Activated CD8-positive, alpha-beta memory T cell treated with anti-CD3 and anti-CD28 coated beads for 36 hours (primary cell): Measurements from ENCODE around the gene KCNQ1. TPM values are rescaled to one million over a fixed set of nuclear protein-coding genes. Genes with fewer than 3 reads are reported as not detected.

Experiments used
- CTCF ChIA-PET: fragments of 350-600 bp; sonication (Branson Sonifier 250); formaldehyde crosslinking; loops from one replicate; lab custom pipeline; 2021; ENCODE audit warnings: antibody characterized with exemption; lab: Charles Lee
- POLR2A ChIA-PET: fragments of 350-600 bp; sonication (Branson Sonifier 250); formaldehyde crosslinking; loops from one replicate; lab custom pipeline; 2021; ENCODE audit warnings: antibody characterized with exemption; lab: Charles Lee
- total RNA-seq, 2 experiments: library from RNA; stranded (reverse); gene quantifications; one replicate each; pipeline ENCODE4 v1.2.3, GENCODE V29; 2021

Gene KCNQ1
- total RNA-seq, 2 experiments from 2014 or later, result 3.1 to 3.9 TPM

GRCh38 chr11:2582946-2583604, 138.3 kb downstream of the KCNQ1 start:
- ChIA-PET POLR2A (no interaction called here), CTCF (no interaction called here)

- CTCF ChIA-PET, result no interaction called here
- POLR2A ChIA-PET, result no interaction called here
These were observed 138.8 kb downstream of the KCNQ1 start for GRCh38 chr11:2583605-2583958.

GRCh38 chr11:2584434-2584811, 139.6 kb downstream of the KCNQ1 start:
- ChIA-PET CTCF (no interaction called here), POLR2A (no interaction called here)

- ChIA-PET POLR2A (no interaction called here), CTCF (no interaction called here)
These were observed 140.2 kb downstream of the KCNQ1 start for GRCh38 chr11:2584812-2585565.

DNA sequence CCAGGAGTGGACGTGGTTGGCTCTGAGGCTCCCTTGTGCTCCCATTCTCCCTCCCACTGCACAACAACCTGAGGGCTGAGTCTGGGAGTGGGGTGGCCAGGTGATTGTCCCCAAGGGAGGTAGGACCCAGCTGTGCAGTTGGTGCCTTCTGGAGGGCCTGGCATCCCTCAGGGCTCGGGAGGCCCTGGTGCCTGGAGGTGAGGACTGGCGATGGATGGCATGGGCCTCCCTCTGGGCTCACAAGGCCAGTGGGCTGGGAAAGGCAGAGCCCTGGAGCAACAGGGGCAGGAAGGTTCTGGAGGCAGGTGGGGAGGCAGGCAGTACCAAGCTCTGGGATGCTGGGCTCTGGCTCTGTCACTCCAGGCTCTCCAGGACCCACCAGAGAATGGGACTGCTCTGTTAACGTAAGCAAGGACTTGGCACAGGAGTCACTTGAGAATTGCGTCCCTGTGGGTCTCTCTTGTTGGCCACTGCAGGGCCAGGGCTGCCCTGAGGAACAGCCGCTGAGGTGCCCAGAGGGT, 140.8 kb downstream of the KCNQ1 start:
- POLR2A ChIA-PET, result no interaction called here
- CTCF ChIA-PET, result no interaction called here

DNA sequence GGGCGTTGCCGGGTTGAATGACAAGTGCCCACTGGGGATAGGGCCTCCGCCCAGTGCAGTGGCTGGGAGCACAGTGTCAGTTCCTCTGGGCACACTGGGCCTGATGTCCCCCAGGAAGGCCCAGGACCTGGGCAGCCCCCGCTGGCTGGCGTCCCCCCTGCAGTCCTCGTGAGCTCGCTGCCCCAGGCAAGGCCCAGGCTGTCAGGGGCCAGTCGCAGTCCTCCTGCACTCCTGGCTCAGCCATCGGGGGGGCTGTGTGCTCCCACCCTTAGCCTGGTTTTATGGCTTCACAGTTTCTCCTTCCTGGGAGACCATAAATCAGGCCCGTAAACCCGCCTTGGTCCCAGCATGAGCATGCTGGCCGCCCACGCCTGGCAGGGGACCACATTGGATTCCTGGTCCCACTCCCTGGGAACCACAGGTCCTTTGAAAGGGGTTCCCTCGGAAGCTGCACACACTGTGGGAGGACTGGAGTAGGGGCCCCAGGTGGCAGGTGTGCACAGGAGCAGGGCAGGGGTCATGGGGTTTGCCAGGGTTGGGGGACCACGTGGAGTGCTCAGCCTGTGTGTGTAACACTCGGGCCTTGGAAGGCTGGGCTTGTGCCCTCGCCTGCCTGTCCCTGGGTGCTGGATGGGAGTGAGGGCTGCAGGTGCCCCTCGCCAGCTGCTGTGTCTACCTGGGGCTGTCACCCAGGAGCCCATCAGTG, 141.4 kb downstream of the KCNQ1 start:
- ChIA-PET POLR2A (no interaction called here), CTCF (no interaction called here)

DNA sequence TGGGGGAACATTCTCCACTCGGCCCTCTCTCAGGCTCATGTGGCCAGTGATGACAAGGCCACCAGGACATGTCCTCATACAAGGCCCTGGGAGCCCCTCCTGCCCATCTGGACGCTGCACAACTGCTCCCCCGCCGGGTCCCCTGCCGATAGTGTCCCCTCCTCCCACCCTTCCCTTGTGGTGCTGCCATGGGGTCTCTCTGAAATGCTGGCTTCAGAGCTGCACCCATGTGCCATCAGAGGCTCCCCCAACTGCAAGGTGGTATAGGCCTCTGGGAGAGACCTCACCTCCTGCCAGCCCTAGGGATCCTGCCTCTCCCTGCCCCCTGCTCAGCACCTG, 142.0 kb downstream of the KCNQ1 start:
- CTCF ChIA-PET, result no interaction called here

GRCh38 chr11:2587132-2587930, 142.5 kb downstream of the KCNQ1 start:
- POLR2A ChIA-PET, result no interaction called here

More for the DNA sequence above, 142.0 kb downstream of the KCNQ1 start:
- POLR2A ChIA-PET, result no interaction called here

DNA sequence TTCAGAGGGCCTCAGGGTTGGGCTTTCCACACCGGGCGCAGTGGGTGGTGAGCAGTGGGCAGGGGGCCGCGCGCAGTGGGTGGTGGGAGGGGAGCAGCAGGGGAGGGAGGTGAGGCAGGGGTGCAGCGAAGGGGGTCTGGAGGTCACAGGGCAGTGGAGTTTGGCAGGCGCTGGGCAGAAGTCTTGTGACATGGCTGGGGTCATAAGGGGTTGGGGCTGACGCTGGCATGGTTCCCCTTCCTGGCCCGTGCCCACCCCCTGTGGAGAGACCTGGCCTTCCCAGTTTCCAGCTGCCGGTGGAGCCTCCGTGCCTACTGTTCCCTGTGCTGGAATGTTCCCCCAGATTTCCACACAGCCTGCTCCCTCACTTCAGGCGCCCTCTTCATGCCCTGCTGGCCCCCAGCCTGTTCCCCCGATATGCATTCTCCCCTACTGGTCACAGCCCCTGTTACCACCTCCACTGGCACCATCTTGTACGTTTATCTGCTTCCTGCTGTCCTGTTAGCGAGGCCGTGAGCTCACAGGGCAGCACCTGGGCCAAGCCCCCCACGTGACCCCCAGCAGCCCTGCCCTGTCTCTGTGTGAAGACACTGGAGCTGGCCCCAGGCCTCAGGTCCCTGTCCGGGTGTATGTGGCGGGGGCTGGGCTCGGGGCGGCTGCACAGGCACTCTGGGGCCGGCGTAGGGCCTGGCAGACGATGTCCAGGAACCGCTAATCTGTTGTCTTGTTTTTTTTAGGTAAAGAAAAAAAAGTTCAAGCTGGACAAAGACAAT, 143.4 kb downstream of the KCNQ1 start:
- CTCF ChIA-PET, result no interaction called here
- POLR2A ChIA-PET, result no interaction called here

More at GRCh38 chr11:2587132-2587930, 142.5 kb downstream of the KCNQ1 start:
- CTCF ChIA-PET, result no interaction called here

- CTCF ChIA-PET, result no interaction called here
- POLR2A ChIA-PET, result no interaction called here
These were observed 144.2 kb downstream of the KCNQ1 start for GRCh38 chr11:2588809-2589537.

- ChIA-PET CTCF (no interaction called here), POLR2A (no interaction called here)
These were observed 144.7 kb downstream of the KCNQ1 start for GRCh38 chr11:2589538-2589934.

- ChIA-PET CTCF (no interaction called here), POLR2A (no interaction called here)
These were observed 145.5 kb downstream of the KCNQ1 start for GRCh38 chr11:2590131-2590964.

DNA sequence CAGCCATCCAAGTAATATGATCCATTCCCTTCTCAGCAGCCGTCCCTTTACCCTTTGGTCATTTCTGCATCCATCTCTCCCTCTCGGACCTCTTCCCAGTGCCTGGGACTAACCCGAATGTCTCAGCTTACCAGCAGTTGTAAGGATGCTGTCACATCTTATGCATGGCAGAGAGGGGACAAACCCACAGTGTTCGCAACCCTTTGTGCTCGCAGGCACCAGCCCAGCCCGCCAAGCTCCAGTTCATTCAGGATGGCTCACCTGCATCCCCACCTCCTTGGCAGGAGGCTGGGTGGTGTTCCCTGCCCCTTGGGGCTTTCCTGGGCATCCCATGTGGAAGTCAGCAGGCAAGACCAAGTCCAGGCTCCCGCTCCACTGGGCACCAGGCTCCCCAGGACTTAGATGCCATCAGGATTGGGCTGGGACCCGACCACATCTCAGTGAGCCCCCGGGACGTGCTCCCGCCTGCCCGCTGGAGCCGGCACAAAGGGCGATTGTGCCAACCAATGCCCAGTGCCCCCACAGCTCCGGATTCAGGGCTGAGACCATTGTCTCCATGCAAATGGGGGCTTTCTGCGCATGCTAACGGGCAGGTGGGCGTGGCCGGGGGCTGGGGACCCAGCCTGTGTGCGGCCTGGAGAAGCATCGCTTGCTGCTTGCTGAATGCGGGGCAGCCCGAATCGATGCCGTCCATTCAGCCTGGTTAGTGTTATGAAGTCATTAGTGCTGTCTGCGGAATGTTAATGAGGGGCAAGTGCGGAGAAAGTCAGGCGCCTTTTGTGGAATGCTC, 146.4 kb downstream of the KCNQ1 start:
- POLR2A ChIA-PET, result no interaction called here
- CTCF ChIA-PET, result no interaction called here

- POLR2A ChIA-PET, result no interaction called here
- CTCF ChIA-PET, result no interaction called here
These were observed 147.0 kb downstream of the KCNQ1 start for GRCh38 chr11:2591805-2592204.

GRCh38 chr11:2592559-2593392, 148.0 kb downstream of the KCNQ1 start:
- ChIA-PET POLR2A (no interaction called here), CTCF (no interaction called here)

GRCh38 chr11:2593393-2593950, 148.7 kb downstream of the KCNQ1 start:
- CTCF ChIA-PET, result no interaction called here

More at GRCh38 chr11:2593393-2593950, 148.7 kb downstream of the KCNQ1 start:
- POLR2A ChIA-PET, result no interaction called here
